ENCODE results near the gene OR51A7.
"Not testable (repeated sequence)": the region's sequence is repeated elsewhere in the genome, so short reads cannot be mapped to it uniquely, and the experiment has no call there.

OR51A7 gene

GRCh38 chr11:4903484-4903883, at the start of gene OR51A7:
TSS of gene OR51A7 (plus strand) at chr11:4903783. CDS start at chr11:4907370, 3,587 bp downstream.
- no peak for DNase-seq

GRCh38 chr11:4854286-4854685, 49.3 kb upstream of the OR51A7 start:
- DNase-seq, result not testable (repeated sequence)

- no peak for DNase-seq
These were observed 40.9 kb upstream of the OR51A7 start for GRCh38 chr11:4862447-4863236.

- no peak for DNase-seq
These were observed 39.7 kb upstream of the OR51A7 start for GRCh38 chr11:4863876-4864275.

GRCh38 chr11:4865855-4866254, 37.7 kb upstream of the OR51A7 start:
- DNase-seq, result no peak

- no peak for DNase-seq
These were observed 22.4 kb upstream of the OR51A7 start for GRCh38 chr11:4881188-4881587.

GRCh38 chr11:4881860-4882500, 21.6 kb upstream of the OR51A7 start, which contains the start of gene OR51T1:
TSS of gene OR51T1 (plus strand) at chr11:4881900. CDS start at chr11:4881900, 0 bp downstream.
- DNase-seq, result no peak

GRCh38 chr11:4882543-4882942, 21.0 kb upstream of the OR51A7 start:
- no peak for DNase-seq

- no peak for DNase-seq
These were observed 19.2 kb upstream of the OR51A7 start for GRCh38 chr11:4884361-4884760.

GRCh38 chr11:4886186-4886585, 17.4 kb upstream of the OR51A7 start:
- DNase-seq, result no peak

GRCh38 chr11:4887591-4887990, 16.0 kb upstream of the OR51A7 start:
- no peak for DNase-seq

- DNase-seq, result no peak
These were observed 13.3 kb upstream of the OR51A7 start for GRCh38 chr11:4890279-4890678.

- no peak for DNase-seq
These were observed 11.5 kb upstream of the OR51A7 start for GRCh38 chr11:4891996-4892640.

- DNase-seq, result no peak
These were observed 13.0 kb downstream of the OR51A7 start for GRCh38 chr11:4916581-4916980.

- no peak for DNase-seq
These were observed 15.7 kb downstream of the OR51A7 start, which contains the start of gene OR51G2 for GRCh38 chr11:4919250-4919649. TSS of gene OR51G2 (minus strand) at chr11:4919350. CDS start at chr11:4915663, 3,687 bp downstream.

- no peak for DNase-seq
These were observed 18.2 kb downstream of the OR51A7 start for GRCh38 chr11:4921796-4922195.

- DNase-seq, result no peak
These were observed 18.7 kb downstream of the OR51A7 start for GRCh38 chr11:4922304-4922703.

- no peak for DNase-seq
These were observed 20.7 kb downstream of the OR51A7 start, which contains the start of gene OR51G1 for GRCh38 chr11:4924239-4924638. TSS of gene OR51G1 (minus strand) at chr11:4924339. CDS start at chr11:4924339, 0 bp downstream.

- no peak for DNase-seq
These were observed 23.0 kb downstream of the OR51A7 start for GRCh38 chr11:4926608-4927007.

GRCh38 chr11:4932751-4933150, 29.2 kb downstream of the OR51A7 start:
- DNase-seq, result no peak

- no peak for DNase-seq
These were observed 33.2 kb downstream of the OR51A7 start for GRCh38 chr11:4936745-4937144.

GRCh38 chr11:4947505-4947904, 43.9 kb downstream of the OR51A7 start, which contains the start of gene OR51A4:
TSS of gene OR51A4 (minus strand) at chr11:4947605. CDS start at chr11:4947100, 505 bp downstream.
- DNase-seq, result no peak

- not testable (repeated sequence) for DNase-seq
These were observed 52.0 kb downstream of the OR51A7 start, which contains the start of gene OR51A2 for GRCh38 chr11:4955613-4956012. TSS of gene OR51A2 (minus strand) at chr11:4955713. CDS start at chr11:4955713, 0 bp downstream.
